ENCODE data around the gene PREX1. TPM values are rescaled to one million over a fixed set of nuclear protein-coding genes. Genes with fewer than 3 reads are reported as not detected.

PREX1 gene
- total RNA-seq, 1 donor from 2014 or later, result 20.8 TPM

GRCh38 chr20:48615871-48616270 is 211.9 kb downstream of the PREX1 start:
- Mint-ChIP-seq H3K9me3 (no peaks in the 10 kb centered on the region), H3K36me3 (no peaks in the 10 kb centered on the region), H3K4me1 (ENCODE audit: unreplicated experiment) (peaks cover 5% of the 10 kb centered on the region), H3K4me3 (no peak overlapping the region), H3K27ac (no peak overlapping the region), H3K27me3 (peaks cover 13% of the 10 kb centered on the region)
- no peak for TF ChIP-seq CTCF (conservative IDR thresholded peaks at IDR 0.05)
- no peak for DNase-seq (ENCODE audit: extremely low spot score, unreplicated experiment)

DNA sequence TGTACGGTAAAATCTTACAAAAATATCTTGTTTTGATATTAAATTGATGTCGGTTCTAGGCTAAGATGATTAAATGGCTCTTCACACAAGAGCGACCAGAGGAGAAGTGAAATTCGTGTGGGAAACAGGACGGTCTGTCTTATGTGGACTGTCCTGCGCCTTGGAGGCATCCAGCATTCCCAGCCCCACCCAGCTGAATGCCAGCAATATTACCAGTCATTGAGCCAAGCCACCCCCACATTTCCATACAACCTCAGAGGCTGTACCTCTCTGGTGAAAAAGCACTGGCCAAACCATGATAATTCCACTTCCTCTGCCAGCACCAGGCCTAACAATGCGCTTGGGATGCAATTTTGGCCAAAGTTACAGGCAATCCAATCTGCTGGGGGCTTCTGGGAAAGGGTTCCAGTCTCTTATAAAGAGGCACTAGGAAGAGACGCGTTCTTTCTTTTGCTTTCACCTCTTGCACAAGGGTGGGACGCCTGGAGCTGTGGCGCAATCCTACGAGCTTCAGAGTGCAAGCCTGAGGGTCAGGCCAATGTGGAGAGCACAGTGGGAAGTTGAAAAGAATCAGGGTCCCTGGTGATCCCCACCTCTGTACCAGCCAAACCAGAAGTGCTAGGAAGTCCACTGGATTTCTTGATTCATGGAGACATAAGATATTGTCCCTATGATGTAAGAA is 213.1 kb downstream of the PREX1 start:
- peaks cover 13% of the 10 kb centered on the region for H3K27me3 Mint-ChIP-seq
- H3K27ac Mint-ChIP-seq, result no peak overlapping the region
- H3K4me3 Mint-ChIP-seq, result no peak overlapping the region

DNA sequence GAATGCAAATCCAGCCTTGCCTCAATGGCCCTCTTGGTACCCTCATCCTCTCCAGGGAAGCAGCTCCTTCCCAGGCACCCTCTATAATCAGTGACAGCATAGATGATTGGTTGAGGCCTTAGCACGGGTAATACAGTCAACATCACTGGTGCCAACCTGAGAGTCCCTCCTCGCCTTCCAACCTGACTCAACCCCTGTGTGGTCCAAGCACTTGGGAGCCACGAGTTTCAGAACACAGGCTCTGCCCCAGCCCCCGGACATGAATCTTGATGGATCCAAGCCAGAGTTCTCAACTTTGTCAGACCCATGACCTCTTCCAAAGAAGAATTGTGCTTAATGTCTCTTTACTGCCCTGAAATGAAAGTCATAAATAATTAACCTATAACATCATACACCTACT is 213.9 kb downstream of the PREX1 start:
- DNase-seq (ENCODE audit: extremely low spot score, unreplicated experiment), result no peak
- peaks cover 11% of the 10 kb centered on the region for H3K4me1 Mint-ChIP-seq (ENCODE audit: unreplicated experiment)
- H3K4me3 Mint-ChIP-seq, result no peak overlapping the region
- no peak overlapping the region for H3K27ac Mint-ChIP-seq
- TF ChIP-seq CTCF (conservative IDR thresholded peaks at IDR 0.05), result no peak
- H3K27me3 Mint-ChIP-seq, result peaks cover 13% of the 10 kb centered on the region
- H3K36me3 Mint-ChIP-seq, result no peaks in the 10 kb centered on the region
- no peaks in the 10 kb centered on the region for H3K9me3 Mint-ChIP-seq

More for the DNA sequence above, 213.1 kb downstream of the PREX1 start:
- no peaks in the 10 kb centered on the region for H3K36me3 Mint-ChIP-seq
- H3K9me3 Mint-ChIP-seq, result no peaks in the 10 kb centered on the region
- no peak for TF ChIP-seq CTCF (conservative IDR thresholded peaks at IDR 0.05)
- no peak for DNase-seq (ENCODE audit: extremely low spot score, unreplicated experiment)
- peaks cover 5% of the 10 kb centered on the region for H3K4me1 Mint-ChIP-seq (ENCODE audit: unreplicated experiment)

DNA sequence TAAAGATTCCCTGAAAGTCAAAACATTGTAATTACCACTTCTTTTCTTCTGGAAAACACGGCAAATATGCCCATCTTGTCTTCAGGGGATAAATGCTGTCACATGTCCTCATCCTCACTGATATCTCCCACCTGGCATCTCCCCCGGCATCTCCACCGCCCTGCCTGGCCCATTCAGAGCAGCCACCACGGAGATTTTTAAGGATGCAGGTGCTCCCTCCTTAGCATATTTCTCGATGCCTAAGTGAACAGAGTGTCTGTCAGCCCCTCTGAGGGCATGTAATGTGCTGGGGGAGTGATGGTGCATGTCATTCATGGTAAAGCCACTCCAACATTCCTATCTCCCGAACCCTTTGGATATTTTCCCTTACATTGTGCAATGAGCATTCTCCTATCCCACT is 215.5 kb downstream of the PREX1 start:
- Mint-ChIP-seq H3K4me3 (no peak overlapping the region), H3K4me1 (ENCODE audit: unreplicated experiment) (peaks cover 19% of the 10 kb centered on the region), H3K27me3 (peaks cover 3% of the 10 kb centered on the region), H3K9me3 (no peaks in the 10 kb centered on the region), H3K27ac (no peak overlapping the region), H3K36me3 (no peaks in the 10 kb centered on the region)
- TF ChIP-seq CTCF (conservative IDR thresholded peaks at IDR 0.05), result no peak
- no peak for DNase-seq (ENCODE audit: extremely low spot score, unreplicated experiment)

DNA sequence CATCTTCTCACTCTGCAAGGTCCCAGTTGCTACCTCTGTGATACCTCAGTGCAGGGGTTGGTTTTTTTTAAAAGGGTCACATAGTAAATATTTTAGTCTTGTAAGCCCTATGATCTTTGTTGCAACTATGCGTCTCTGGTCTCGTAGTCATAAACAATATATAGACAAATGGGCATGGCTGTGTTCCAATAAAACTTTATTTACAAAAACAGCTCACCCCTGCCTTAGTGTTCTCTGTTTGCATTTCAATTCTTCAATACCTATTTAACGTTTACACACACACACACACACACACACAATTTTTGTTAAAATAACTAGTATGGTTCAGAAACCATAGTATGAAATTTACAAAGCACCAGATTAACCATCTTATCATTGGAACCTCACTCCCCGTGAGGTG is 216.8 kb downstream of the PREX1 start:
- no peak overlapping the region for H3K27ac Mint-ChIP-seq
- DNase-seq (ENCODE audit: extremely low spot score, unreplicated experiment), result no peak
- H3K4me1 Mint-ChIP-seq (ENCODE audit: unreplicated experiment), result peaks cover 19% of the 10 kb centered on the region
- peaks cover 3% of the 10 kb centered on the region for H3K27me3 Mint-ChIP-seq
- TF ChIP-seq CTCF (conservative IDR thresholded peaks at IDR 0.05), result no peak
- H3K9me3 Mint-ChIP-seq, result no peaks in the 10 kb centered on the region
- H3K36me3 Mint-ChIP-seq, result no peaks in the 10 kb centered on the region
- no peak overlapping the region for H3K4me3 Mint-ChIP-seq

Measured in type B pancreatic cell (in vitro differentiated cells).